ENCODE results near the gene KCNIP2. TPM values are rescaled to one million over a fixed set of nuclear protein-coding genes. Genes with fewer than 3 reads are reported as not detected.

KCNIP2 gene
- total and polyA plus RNA-seq, 2 donors = 0.85 to 1.3 TPM

- Histone ChIP-seq H3K4me1 (ENCODE audit: control insufficient read depth in 2 of 2, insufficient read depth in 2 of 2, low read length in 2 of 2) (peaks cover 20 to 33% of the 10 kb centered on the region in 2 donors), H3K36me3 (ENCODE audit: control insufficient read depth in 2 of 2, insufficient read depth in 2 of 2, low read length in 1 of 2) (peaks cover 0 to 5% of the 10 kb centered on the region in 2 donors), H3K4me3 (ENCODE audit: low read length in 2 of 2) (peak overlapping the region; percentile 98 to 100), H3K27ac (ENCODE audit: low read depth in 1 of 2, low read length in 1 of 2) (peak overlapping the region; percentile 96 to 100), H3K9me3 (ENCODE audit: control insufficient read depth in 2 of 2, insufficient read depth in 1 of 2, low read length in 1 of 2) (no peaks in the 10 kb centered on the region), H3K27me3 (ENCODE audit: control insufficient read depth in 2 of 2, insufficient read depth in 1 of 2, low read length in 1 of 2) (no peaks in the 10 kb centered on the region)
- DNase-seq (ENCODE audit: low read depth in 6 of 9, low spot score in 9 of 9) = peak in 1 of 9 donors; percentile 49
- WGBS = 34% methylated on average over 14 of the region's 14 CpGs
Observed at GRCh38 chr10:101818872-101819633, 24.5 kb downstream of the KCNIP2 start.

GRCh38 chr10:101818119-101818871, 25.3 kb downstream of the KCNIP2 start, which contains the start of gene OGA:
Gene OGA (minus strand): TSS chr10:101818444. CDS start chr10:101818022, 422 bp downstream.
- Histone ChIP-seq H3K9me3 (ENCODE audit: control insufficient read depth in 2 of 2, insufficient read depth in 1 of 2, low read length in 1 of 2) (no peaks in the 10 kb centered on the region), H3K27ac (ENCODE audit: low read depth in 1 of 2, low read length in 1 of 2) (peak within 1 kb of the TSS; percentile 96 to 100), H3K4me3 (ENCODE audit: low read length in 2 of 2) (peak within 1 kb of the TSS; percentile 98 to 100), H3K36me3 (ENCODE audit: control insufficient read depth in 2 of 2, insufficient read depth in 2 of 2, low read length in 1 of 2) (peaks cover under 1 to 8% of the 10 kb centered on the region in 2 donors), H3K27me3 (ENCODE audit: control insufficient read depth in 2 of 2, insufficient read depth in 1 of 2, low read length in 1 of 2) (no peaks in the 10 kb centered on the region), H3K4me1 (ENCODE audit: control insufficient read depth in 2 of 2, insufficient read depth in 2 of 2, low read length in 2 of 2) (peaks cover 22 to 36% of the 10 kb centered on the region in 2 donors)
- peak; percentile 97 to 99 (median 98) for DNase-seq (ENCODE audit: low read depth in 6 of 9, low spot score in 9 of 9)
- WGBS = under 1% methylated on average over 47 of the region's 47 CpGs

DNA sequence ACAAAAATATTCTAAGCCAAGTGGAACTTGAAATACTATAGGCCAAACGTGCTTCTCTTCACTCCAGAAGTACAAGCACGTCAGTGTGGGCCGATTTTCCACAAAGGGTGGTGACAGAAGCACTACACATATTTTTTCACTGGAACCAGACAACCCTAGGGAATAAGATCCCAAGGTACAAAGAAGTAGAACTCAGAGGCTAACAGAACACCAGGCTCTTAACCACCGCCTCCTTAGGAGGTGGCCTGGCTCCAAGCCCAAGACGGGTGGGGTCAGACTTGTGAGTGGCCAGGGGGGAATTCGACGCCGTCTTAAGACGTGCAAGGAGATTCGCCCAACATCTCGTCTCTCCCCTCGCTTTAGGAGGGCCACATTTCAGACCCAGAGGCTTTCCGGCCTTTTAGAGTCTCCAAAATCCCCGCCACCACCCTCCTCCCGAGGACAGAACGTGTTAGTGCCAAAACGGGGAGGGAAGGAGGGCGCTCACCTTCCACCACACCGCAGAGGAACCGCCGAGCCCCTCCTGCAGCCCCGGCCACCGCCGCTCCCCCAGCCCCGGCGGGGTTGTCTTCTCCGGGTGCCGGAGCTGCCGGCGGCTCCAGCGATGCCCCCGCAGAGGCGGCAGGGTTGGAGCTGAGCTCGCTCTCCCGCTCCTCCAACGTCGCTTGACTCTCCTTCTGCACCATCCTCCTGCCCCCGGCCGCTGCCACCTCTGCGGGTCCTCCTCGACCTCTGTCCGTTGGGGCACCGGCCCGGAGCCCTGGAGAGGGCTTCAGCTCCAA, 26.1 kb downstream of the KCNIP2 start:
- Histone ChIP-seq H3K9me3 (ENCODE audit: control insufficient read depth in 2 of 2, insufficient read depth in 1 of 2, low read length in 1 of 2) (no peaks in the 10 kb centered on the region), H3K27me3 (ENCODE audit: control insufficient read depth in 2 of 2, insufficient read depth in 1 of 2, low read length in 1 of 2) (no peaks in the 10 kb centered on the region), H3K36me3 (ENCODE audit: control insufficient read depth in 2 of 2, insufficient read depth in 2 of 2, low read length in 1 of 2) (peaks cover 8 to 12% of the 10 kb centered on the region in 2 donors), H3K4me3 (ENCODE audit: low read length in 2 of 2) (peak overlapping the region; percentile 98 to 100), H3K4me1 (ENCODE audit: control insufficient read depth in 2 of 2, insufficient read depth in 2 of 2, low read length in 2 of 2) (peaks cover 25 to 36% of the 10 kb centered on the region in 2 donors), H3K27ac (ENCODE audit: low read depth in 1 of 2, low read length in 1 of 2) (peak overlapping the region; percentile 96 to 100)
- under 1% methylated on average over 44 of the region's 44 CpGs for WGBS
- peak in 1 of 9 donors; percentile 65 for DNase-seq (ENCODE audit: low read depth in 6 of 9, low spot score in 9 of 9)

DNA sequence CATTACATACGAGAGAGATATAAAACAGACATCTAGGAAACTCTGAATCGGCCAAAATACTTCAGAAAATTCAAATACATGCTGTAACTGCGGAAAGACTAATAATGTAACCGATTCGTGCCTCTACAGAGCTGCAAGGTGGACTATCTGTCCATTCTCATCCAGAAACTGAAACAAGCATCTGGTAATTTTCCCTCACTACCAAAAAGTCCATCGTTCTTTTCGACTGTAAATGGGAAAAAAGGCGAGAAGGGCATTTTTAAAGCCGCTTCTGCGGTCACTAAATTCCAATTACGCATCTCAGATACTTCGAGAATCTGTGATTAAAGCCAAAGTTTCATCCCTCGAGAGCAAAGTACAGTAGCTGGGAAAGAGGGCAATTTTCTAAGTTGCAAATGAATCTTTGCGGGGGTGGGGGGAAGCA, 26.7 kb downstream of the KCNIP2 start:
- 2% methylated on average over 14 of the region's 14 CpGs for WGBS
- H3K4me3 ChIP-seq (ENCODE audit: low read length in 2 of 2) = peak overlapping the region; percentile 98 to 100
- H3K27me3 ChIP-seq (ENCODE audit: control insufficient read depth in 2 of 2, insufficient read depth in 1 of 2, low read length in 1 of 2) = no peaks in the 10 kb centered on the region
- DNase-seq (ENCODE audit: low read depth in 6 of 9, low spot score in 9 of 9) = no peak
- H3K4me1 ChIP-seq (ENCODE audit: control insufficient read depth in 2 of 2, insufficient read depth in 2 of 2, low read length in 2 of 2) = peaks cover 25 to 36% of the 10 kb centered on the region in 2 donors
- peak overlapping the region in 1 of 2 donors; percentile 100 for H3K27ac ChIP-seq (ENCODE audit: low read depth in 1 of 2, low read length in 1 of 2)
- H3K9me3 ChIP-seq (ENCODE audit: control insufficient read depth in 2 of 2, insufficient read depth in 1 of 2, low read length in 1 of 2) = no peaks in the 10 kb centered on the region
- peaks cover 14 to 17% of the 10 kb centered on the region in 2 donors for H3K36me3 ChIP-seq (ENCODE audit: control insufficient read depth in 2 of 2, insufficient read depth in 2 of 2, low read length in 1 of 2)

- peak overlapping the region; percentile 98 to 100 for H3K4me3 ChIP-seq (ENCODE audit: low read length in 2 of 2)
- no peaks in the 10 kb centered on the region for H3K27me3 ChIP-seq (ENCODE audit: control insufficient read depth in 2 of 2, insufficient read depth in 1 of 2, low read length in 1 of 2)
- H3K27ac ChIP-seq (ENCODE audit: low read depth in 1 of 2, low read length in 1 of 2) = peak overlapping the region in 1 of 2 donors; percentile 100
- no peaks in the 10 kb centered on the region for H3K9me3 ChIP-seq (ENCODE audit: control insufficient read depth in 2 of 2, insufficient read depth in 1 of 2, low read length in 1 of 2)
- 5% methylated on average over 5 of the region's 5 CpGs for WGBS
- DNase-seq (ENCODE audit: low read depth in 6 of 9, low spot score in 9 of 9) = peak in 1 of 9 donors; percentile 33
- H3K36me3 ChIP-seq (ENCODE audit: control insufficient read depth in 2 of 2, insufficient read depth in 2 of 2, low read length in 1 of 2) = peaks cover 18% of the 10 kb centered on the region in 2 donors
- peaks cover 25 to 36% of the 10 kb centered on the region in 2 donors for H3K4me1 ChIP-seq (ENCODE audit: control insufficient read depth in 2 of 2, insufficient read depth in 2 of 2, low read length in 2 of 2)
Observed at GRCh38 chr10:101816376-101816775, 27.2 kb downstream of the KCNIP2 start.

GRCh38 chr10:101814466-101815071, 29.0 kb downstream of the KCNIP2 start:
- H3K4me1 ChIP-seq (ENCODE audit: control insufficient read depth in 2 of 2, insufficient read depth in 2 of 2, low read length in 2 of 2) = peaks cover 23 to 29% of the 10 kb centered on the region in 2 donors
- peak in 1 of 9 donors; percentile 24 for DNase-seq (ENCODE audit: low read depth in 6 of 9, low spot score in 9 of 9)
- H3K9me3 ChIP-seq (ENCODE audit: control insufficient read depth in 2 of 2, insufficient read depth in 1 of 2, low read length in 1 of 2) = no peaks in the 10 kb centered on the region
- H3K27ac ChIP-seq (ENCODE audit: low read depth in 1 of 2, low read length in 1 of 2) = no peak overlapping the region
- peak overlapping the region; percentile 98 to 100 for H3K4me3 ChIP-seq (ENCODE audit: low read length in 2 of 2)
- H3K27me3 ChIP-seq (ENCODE audit: control insufficient read depth in 2 of 2, insufficient read depth in 1 of 2, low read length in 1 of 2) = no peaks in the 10 kb centered on the region
- H3K36me3 ChIP-seq (ENCODE audit: control insufficient read depth in 2 of 2, insufficient read depth in 2 of 2, low read length in 1 of 2) = peaks cover 27 to 35% of the 10 kb centered on the region in 2 donors
- 92% methylated on average over 8 of the region's 8 CpGs for WGBS

DNA sequence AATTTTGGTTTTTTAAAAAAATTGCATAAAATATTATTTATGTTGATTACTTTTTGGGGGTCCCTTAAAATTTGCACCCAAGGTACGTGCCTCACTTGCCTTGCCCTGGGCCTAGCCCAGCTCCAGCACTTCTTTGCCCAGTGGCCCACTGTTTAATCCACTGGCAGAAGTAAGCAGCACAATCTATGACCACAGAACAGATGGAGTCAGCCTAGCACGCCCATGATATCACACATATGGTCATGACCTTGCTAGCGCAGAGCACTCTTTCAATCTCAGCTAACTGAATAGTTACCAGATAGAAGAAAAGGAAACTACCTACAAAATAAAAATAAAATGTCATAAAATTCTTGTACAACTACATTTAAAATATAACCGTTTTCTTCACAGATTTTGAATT, 31.0 kb downstream of the KCNIP2 start:
- WGBS = 94% methylated on average over 4 of the region's 4 CpGs
- Histone ChIP-seq H3K27ac (ENCODE audit: low read depth in 1 of 2, low read length in 1 of 2) (no peak overlapping the region), H3K27me3 (ENCODE audit: control insufficient read depth in 2 of 2, insufficient read depth in 1 of 2, low read length in 1 of 2) (no peaks in the 10 kb centered on the region), H3K9me3 (ENCODE audit: control insufficient read depth in 2 of 2, insufficient read depth in 1 of 2, low read length in 1 of 2) (no peaks in the 10 kb centered on the region), H3K4me3 (ENCODE audit: low read length in 2 of 2) (no peak overlapping the region), H3K4me1 (ENCODE audit: control insufficient read depth in 2 of 2, insufficient read depth in 2 of 2, low read length in 2 of 2) (peaks cover 16 to 19% of the 10 kb centered on the region in 2 donors), H3K36me3 (ENCODE audit: control insufficient read depth in 2 of 2, insufficient read depth in 2 of 2, low read length in 1 of 2) (peaks cover 32 to 52% of the 10 kb centered on the region in 2 donors)
- no peak for DNase-seq (ENCODE audit: low read depth in 6 of 9, low spot score in 9 of 9)

DNA sequence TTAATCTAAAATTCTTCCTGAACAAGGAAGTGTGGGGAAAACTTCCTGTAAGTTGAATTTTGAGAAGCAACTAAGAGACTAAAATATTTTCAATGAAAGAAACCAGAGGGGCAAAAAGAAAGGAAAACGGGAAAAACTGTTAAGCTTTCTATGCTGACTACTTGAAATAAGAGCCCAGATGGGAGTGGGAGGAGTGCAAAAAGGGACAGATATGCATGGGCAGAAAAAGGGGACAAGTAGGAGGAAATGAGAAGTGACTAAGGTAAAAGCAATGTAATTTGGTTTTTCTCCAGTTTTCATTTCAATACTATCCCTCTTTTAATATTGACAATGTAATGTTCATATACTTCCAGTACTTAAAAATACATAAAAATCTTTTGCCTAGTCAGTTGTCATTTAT, 36.4 kb downstream of the KCNIP2 start:
- WGBS = 91% methylated on average over 1 of the region's 1 CpG
- H3K36me3 ChIP-seq (ENCODE audit: control insufficient read depth in 2 of 2, insufficient read depth in 2 of 2, low read length in 1 of 2) = peaks cover 44 to 90% of the 10 kb centered on the region in 2 donors
- no peaks in the 10 kb centered on the region for H3K9me3 ChIP-seq (ENCODE audit: control insufficient read depth in 2 of 2, insufficient read depth in 1 of 2, low read length in 1 of 2)
- H3K27ac ChIP-seq (ENCODE audit: low read depth in 1 of 2, low read length in 1 of 2) = no peak overlapping the region
- no peaks in the 10 kb centered on the region for H3K27me3 ChIP-seq (ENCODE audit: control insufficient read depth in 2 of 2, insufficient read depth in 1 of 2, low read length in 1 of 2)
- no peak for DNase-seq (ENCODE audit: low read depth in 6 of 9, low spot score in 9 of 9)
- no peaks in the 10 kb centered on the region for H3K4me1 ChIP-seq (ENCODE audit: control insufficient read depth in 2 of 2, insufficient read depth in 2 of 2, low read length in 2 of 2)
- no peak overlapping the region for H3K4me3 ChIP-seq (ENCODE audit: low read length in 2 of 2)
